GM10248 (cell line): Measurements from ENCODE around the gene B4GALT2.

ENCODE experiments used
- CTCF ChIA-PET: fragments of 300-600 bp; sonication (Branson Sonifier 250); formaldehyde crosslinking; extraction: SDS; loops from one replicate; lab custom pipeline; 2021; ENCODE audit warnings: antibody characterized with exemption; lab: Yijun Ruan, JAX
- POLR2A ChIA-PET: fragments of 350-650 bp; sonication (Branson Sonifier 250); formaldehyde crosslinking; extraction: SDS; loops from one replicate; lab custom pipeline; 2020; ENCODE audit warnings: antibody characterized with exemption; lab: Yijun Ruan, JAX
- DNase-seq: peaks from one replicate; pipeline ENCODE4 v3.0.0; 2012; ENCODE audit errors: extremely low spot score
- TF ChIP-seq, protein P1 (sequence below): IDR thresholded peaks from 2 replicates; pipeline ENCODE4 v1.5.1; 2012; ENCODE audit warnings: mild to moderate bottlenecking, low read depth; ENCODE audit errors: extremely low read depth, missing control alignments, control extremely low read depth

Gene B4GALT2

DNA sequence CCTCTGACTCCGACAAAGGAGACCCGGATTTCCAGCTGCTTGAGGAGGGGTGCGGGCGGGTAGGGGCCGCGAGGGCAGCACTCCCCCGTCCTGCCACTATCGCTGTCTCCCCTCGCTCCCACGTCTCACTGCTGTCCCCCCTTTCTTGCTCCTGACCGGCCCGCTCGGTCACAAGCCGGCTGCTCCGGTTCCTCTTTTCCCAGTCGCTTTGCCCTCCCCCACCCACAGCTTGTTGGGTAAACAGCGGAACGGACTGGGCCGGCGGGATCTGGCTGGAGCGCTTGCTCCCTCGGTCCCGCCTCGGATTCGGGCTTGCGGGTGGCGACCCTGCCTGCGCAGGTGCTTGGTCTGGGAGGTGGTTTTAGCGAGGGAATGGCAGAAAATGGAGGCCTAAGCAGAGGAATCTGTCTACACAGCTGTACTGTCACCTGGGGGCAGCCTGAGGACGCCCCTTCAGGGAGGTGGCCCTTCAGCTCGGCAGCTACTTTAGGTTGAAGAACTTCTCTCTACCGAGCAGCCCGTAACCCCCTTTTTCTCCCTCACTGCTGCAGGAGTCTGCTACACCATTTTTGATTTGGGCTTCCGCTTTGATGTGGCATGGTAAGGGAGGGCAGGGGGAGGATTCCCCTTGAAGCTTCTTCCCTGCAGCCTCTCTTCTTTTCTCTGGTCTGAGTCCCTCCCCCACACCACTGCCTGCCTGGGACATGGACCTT lies 3.6 kb upstream of the B4GALT2 start:
- CTCF ChIA-PET, result interaction anchor here (0.9 to 3.7 kb wide), 6 partner anchors 13 to 212 kb away, joined by 3 to 9 read pairs (median 6); no protein-coding TSS in a partner anchor
- POLR2A ChIA-PET, result interaction anchor here (0.7 kb wide), 1 partner anchor 17 kb away, joined by 4 read pairs; no protein-coding TSS in a partner anchor
- peak; percentile 39 for DNase-seq
- TF ChIP-seq, protein P1, sequence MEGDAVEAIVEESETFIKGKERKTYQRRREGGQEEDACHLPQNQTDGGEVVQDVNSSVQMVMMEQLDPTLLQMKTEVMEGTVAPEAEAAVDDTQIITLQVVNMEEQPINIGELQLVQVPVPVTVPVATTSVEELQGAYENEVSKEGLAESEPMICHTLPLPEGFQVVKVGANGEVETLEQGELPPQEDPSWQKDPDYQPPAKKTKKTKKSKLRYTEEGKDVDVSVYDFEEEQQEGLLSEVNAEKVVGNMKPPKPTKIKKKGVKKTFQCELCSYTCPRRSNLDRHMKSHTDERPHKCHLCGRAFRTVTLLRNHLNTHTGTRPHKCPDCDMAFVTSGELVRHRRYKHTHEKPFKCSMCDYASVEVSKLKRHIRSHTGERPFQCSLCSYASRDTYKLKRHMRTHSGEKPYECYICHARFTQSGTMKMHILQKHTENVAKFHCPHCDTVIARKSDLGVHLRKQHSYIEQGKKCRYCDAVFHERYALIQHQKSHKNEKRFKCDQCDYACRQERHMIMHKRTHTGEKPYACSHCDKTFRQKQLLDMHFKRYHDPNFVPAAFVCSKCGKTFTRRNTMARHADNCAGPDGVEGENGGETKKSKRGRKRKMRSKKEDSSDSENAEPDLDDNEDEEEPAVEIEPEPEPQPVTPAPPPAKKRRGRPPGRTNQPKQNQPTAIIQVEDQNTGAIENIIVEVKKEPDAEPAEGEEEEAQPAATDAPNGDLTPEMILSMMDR, result no peak

DNA sequence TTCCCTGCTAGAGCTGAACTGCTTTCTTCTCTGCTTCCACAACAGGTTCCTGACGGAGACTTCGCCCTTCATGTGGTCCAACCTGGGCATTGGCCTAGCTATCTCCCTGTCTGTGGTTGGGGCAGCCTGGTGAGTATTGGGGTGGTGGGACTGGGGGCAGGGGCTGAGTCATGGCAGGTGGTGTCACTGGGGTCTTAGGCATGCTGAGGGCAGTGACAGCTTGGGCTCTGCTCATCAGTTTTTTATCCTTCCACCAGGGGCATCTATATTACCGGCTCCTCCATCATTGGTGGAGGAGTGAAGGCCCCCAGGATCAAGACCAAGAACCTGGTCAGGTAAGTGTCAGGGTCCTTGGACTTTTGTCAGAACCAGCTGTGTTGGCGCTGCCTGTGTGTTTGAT lies 3.0 kb upstream of the B4GALT2 start:
- ChIA-PET POLR2A (no interaction called here), CTCF (interaction anchor here (1.4 to 3.7 kb wide), 5 partner anchors 13 to 213 kb away, joined by 3 to 9 read pairs (median 7); no protein-coding TSS in a partner anchor)
- TF ChIP-seq, protein P1, result no peak
- DNase-seq, result no peak

GRCh38 chr1:43976890-43977289 lies 2.1 kb upstream of the B4GALT2 start:
- TF ChIP-seq, protein P1, result no peak
- POLR2A ChIA-PET, result interaction anchor here (0.6 kb wide), 1 partner anchor 892 kb away, joined by 11 read pairs; no protein-coding TSS in a partner anchor
- CTCF ChIA-PET, result interaction anchor here (1.3 to 3.7 kb wide), 3 partner anchors 12 to 42 kb away, joined by 3 to 9 read pairs (median 8); no protein-coding TSS in a partner anchor
- no peak for DNase-seq

DNA sequence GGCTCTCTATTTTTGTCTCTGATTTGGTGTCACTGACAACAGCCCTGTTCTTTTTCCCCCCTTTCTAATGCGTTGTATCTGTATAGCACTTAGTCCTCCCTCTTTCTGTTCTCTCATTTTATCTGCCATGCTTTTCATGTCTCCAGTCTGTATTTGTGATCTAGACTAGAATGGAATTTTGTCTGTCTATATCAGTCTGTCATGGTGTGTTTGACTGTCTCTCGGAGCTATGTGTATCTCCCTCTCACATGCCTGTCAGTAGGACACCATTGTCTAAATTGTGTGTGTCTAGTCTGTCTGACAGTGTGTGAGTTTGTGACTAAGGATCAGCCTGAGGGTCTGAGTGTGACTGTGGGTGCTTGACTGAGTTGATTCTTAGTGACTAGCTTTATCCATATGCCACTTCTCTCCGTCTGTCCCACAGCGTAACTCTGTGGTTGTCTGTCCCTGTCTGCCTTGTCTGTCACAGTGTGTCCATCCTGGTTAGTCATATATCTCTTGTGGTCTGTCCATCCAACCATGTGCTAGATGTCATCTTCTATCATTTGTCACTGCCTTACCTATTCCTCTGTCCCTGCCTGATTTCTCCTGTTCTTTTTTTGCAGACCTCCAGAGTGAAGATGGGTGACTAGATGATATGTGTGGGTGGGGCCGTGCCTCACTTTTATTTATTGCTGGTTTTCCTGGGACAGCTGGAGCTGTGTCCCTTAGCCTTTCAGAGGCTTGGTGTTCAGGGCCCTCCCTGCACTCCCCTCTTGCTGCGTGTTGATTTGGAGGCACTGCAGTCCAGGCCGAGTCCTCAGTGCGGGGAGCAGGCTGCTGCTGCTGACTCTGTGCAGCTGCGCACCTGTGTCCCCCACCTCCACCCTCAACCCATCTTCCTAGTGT lies 1.4 kb upstream of the B4GALT2 start:
- DNase-seq, result no peak
- POLR2A ChIA-PET, result interaction anchor here (0.6 to 0.7 kb wide), 2 partner anchors 428 to 892 kb away, joined by 3 to 11 read pairs; no protein-coding TSS in a partner anchor
- CTCF ChIA-PET, result interaction anchor here (1.3 to 3.7 kb wide), 3 partner anchors 11 to 43 kb away, joined by 3 to 9 read pairs (median 5); no protein-coding TSS in a partner anchor
- TF ChIP-seq, protein P1, result no peak

- CTCF ChIA-PET, result interaction anchor here (1.3 kb wide), 2 partner anchors 14 to 43 kb away, joined by 3 to 5 read pairs; no protein-coding TSS in a partner anchor
- TF ChIP-seq, protein P1, result no peak
- no peak for DNase-seq
- POLR2A ChIA-PET, result interaction anchor here (0.7 kb wide), 1 partner anchor 428 kb away, joined by 3 read pairs; no protein-coding TSS in a partner anchor
These were observed 803 bp upstream of the B4GALT2 start for GRCh38 chr1:43978264-43978550.

DNA sequence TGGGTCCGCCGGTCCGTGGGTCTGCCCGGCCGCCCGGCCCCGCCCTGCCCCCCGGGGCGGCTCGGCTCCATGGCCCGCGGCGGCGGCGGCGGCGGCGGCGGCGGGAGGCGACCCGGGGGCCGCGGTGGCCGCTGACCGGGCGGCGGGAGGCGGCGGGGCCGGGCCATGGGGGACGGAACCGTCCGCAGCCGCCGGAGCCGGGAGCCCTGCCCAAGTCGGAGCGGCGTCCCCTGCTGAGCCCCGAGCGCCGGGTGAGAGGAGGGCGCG lies 184 bp downstream of the B4GALT2 start:
- ChIA-PET POLR2A (no interaction called here), CTCF (no interaction called here)
- TF ChIP-seq, protein P1, result no peak
- DNase-seq, result no peak
